22Rv1 (cell line): ENCODE measurements around the gene HOXB4.

Source experiments
- CTCF ChIP-seq: fragments of 450-650 bp; IDR thresholded peaks from 2 replicates; pipeline ENCODE4 v1.5.1; 2017; ENCODE audit warnings: mild to moderate bottlenecking
- ZFX ChIP-seq: fragments of 450-650 bp; IDR thresholded peaks from 2 replicates; pipeline ENCODE4 v1.6.1; 2017; ENCODE audit warnings: antibody characterized with exemption, borderline replicate concordance

- no peak for TF ChIP-seq CTCF
- TF ChIP-seq ZFX, result no peak
Observed at GRCh38 chr17:48541036-48541576, 37.0 kb downstream of the HOXB4 start.
